Activated T-cell treated with anti-CD3 and anti-CD28 coated beads, Interleukin-2, amount 50 U/mL, for 24 hours (primary cell): ENCODE results near the gene GHR.

Experiments
- DNase-seq: peaks from one replicate; pipeline ENCODE4 v3.0.0-alpha.2; 2020
- H3K27ac Mint-ChIP-seq: 2 replicates; pipeline ENCODE4 v1.8.0; 2020; ENCODE audit warnings: mild to moderate bottlenecking, mixed read lengths
- H3K27me3 Mint-ChIP-seq: 2 replicates; pipeline ENCODE4 v1.8.0; 2020; ENCODE audit warnings: mixed read lengths
- H3K36me3 Mint-ChIP-seq: 2 replicates; pipeline ENCODE4 v1.8.0; 2020; ENCODE audit warnings: low read depth, mixed read lengths
- H3K4me1 Mint-ChIP-seq: 2 replicates; pipeline ENCODE4 v1.8.0; 2020; ENCODE audit warnings: low read depth, mixed read lengths
- H3K4me3 Mint-ChIP-seq: 2 replicates; pipeline ENCODE4 v1.8.0; 2020; ENCODE audit warnings: mild to moderate bottlenecking, moderate library complexity, mixed read lengths
- H3K9me3 Mint-ChIP-seq: 2 replicates; pipeline ENCODE4 v1.8.0; 2020; ENCODE audit warnings: mixed read lengths

The GHR gene

DNA sequence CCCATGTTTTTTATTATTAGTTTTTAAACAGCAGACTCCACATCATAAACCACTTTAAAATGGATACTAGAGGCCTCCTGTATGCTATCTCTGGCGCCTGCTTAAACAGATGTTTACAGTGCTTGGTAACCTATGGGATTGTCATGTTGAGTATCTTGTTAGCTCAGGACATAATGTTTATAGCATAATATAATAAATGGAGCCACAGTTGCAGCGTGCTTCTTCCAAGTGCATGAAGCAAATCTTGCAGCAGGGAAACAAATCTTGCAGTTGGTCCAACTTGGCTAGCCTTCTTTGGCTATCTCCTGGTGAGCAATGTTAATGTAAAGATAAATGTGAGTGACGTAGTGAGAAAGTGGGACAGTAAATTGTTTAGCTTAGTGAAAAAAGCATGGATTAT is 2.8 kb downstream of the GHR start:
- no peak for DNase-seq
- H3K9me3 Mint-ChIP-seq, result no peaks in the 10 kb centered on the region
- no peak overlapping the region for H3K27ac Mint-ChIP-seq
- peaks cover 39% of the 10 kb centered on the region for H3K27me3 Mint-ChIP-seq
- no peaks in the 10 kb centered on the region for H3K4me1 Mint-ChIP-seq
- no peak overlapping the region for H3K4me3 Mint-ChIP-seq
- no peaks in the 10 kb centered on the region for H3K36me3 Mint-ChIP-seq

DNA sequence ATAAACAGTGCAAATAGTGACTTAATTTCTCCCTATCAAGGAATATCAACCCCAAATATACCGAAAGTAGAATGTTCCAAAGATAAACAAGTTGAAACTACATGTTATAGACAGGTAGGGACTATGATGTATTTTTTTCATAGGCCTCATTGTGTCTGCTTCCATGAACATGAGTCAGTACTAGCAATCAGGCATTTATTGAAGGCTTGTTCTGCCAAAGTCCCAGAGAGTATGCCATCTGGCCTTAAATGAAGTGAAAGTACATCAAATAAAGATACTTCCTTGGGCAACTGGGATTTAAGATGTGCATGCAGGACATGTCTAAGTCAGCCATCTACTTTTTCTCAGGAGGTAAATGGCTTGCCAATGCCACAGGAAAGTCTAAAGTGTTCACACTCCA is 6.5 kb downstream of the GHR start:
- Mint-ChIP-seq H3K4me1 (no peaks in the 10 kb centered on the region), H3K27ac (no peak overlapping the region), H3K4me3 (no peak overlapping the region), H3K9me3 (no peaks in the 10 kb centered on the region), H3K27me3 (peaks cover 27% of the 10 kb centered on the region), H3K36me3 (no peaks in the 10 kb centered on the region)
- DNase-seq, result no peak

DNA sequence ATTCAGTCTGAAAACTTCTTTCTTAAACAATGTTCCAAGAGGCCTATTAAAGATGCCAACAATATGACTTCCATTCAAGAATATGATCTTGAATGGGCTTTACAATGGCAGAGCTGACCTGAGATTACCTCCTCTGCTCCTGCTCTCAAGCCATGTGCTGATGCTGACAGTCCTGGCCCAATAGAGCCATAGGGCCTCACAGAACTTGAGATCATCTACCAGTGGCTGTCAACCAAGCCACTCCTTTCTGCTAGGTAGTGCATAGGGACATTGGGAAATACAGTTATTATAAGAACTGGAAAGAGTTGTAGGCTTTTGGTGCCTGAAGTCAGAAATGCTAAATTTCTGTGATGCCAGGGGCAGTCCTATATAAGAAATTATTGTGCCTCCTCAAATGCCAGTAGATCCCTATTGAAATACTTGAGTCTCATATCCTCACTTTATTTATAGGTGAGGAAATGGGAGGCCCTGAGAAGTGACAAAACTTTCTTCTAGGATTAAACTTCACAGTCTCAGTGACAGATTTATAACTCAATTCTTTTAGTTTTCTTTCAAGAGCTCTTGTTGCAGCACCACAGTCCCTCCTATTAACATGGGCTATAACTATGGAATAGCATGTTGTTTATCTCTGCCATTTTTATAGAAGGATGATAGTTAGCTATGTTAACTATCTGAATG is 10.9 kb downstream of the GHR start:
- no peak for DNase-seq
- no peaks in the 10 kb centered on the region for H3K9me3 Mint-ChIP-seq

DNA sequence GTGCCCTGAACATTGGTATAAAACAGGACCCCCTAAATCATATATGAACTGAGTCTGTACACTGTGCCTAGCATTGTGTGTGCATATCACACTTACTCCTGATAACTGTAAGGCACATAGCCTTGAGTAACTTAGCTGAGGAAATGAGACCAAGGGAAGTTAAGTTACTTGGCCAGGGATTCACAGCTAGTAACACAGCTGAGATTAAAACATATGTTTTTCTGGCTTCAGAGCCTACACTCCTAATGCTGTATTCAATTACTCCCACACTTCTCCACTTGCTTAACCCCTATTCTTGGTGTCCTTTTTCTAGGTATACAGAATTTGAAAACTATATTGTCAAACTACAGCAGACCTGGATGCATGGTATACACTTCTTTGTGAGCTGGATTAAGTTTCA is 12.8 kb downstream of the GHR start:
- DNase-seq, result no peak
- no peaks in the 10 kb centered on the region for H3K36me3 Mint-ChIP-seq

More for the DNA sequence above, 10.9 kb downstream of the GHR start:
- no peaks in the 10 kb centered on the region for H3K36me3 Mint-ChIP-seq
- no peak overlapping the region for H3K4me3 Mint-ChIP-seq
- H3K27ac Mint-ChIP-seq, result no peak overlapping the region
- no peaks in the 10 kb centered on the region for H3K27me3 Mint-ChIP-seq
- H3K4me1 Mint-ChIP-seq, result no peaks in the 10 kb centered on the region

DNA sequence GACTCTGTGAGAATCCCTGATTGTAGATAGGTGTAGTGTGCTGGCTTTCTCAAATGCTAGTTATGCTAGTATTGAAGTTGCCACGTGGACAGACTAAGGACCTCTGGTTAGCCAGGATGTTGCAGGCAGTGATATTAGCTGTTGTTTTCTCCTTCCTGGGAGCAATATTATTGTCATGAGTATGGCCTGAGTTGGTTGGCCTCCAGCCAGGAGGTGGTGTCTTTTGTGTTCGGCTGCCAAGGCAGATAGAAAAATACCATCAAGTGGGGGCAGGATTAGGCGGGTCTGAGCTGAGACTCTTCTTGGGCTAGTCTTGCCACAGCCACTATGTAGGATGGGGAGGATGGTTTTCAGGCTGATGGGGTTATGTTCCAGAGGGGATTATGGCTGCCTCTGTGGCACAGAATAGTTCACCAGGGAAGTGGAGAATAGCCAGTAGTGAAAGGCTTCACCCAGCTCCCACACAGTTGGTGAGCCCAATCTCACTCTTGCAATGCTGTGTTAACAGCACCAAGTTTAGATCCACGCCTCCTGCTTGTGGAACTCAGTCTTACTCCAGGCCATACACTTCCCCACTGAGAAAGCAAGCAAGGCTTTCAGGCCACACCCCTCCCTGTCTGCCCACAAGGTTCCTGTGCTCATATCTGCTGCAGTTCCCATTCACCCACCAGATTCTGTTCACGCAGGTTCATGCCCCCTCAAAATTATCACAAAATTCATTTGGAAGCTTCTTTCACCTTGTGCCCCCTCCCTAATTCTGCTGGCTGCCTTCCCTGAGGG is 31.2 kb downstream of the GHR start:
- no peak overlapping the region for H3K27ac Mint-ChIP-seq
- H3K4me1 Mint-ChIP-seq, result no peaks in the 10 kb centered on the region
- no peak overlapping the region for H3K4me3 Mint-ChIP-seq
- peaks cover 22% of the 10 kb centered on the region for H3K27me3 Mint-ChIP-seq
- peaks cover 8% of the 10 kb centered on the region for H3K9me3 Mint-ChIP-seq
- no peak for DNase-seq
- no peaks in the 10 kb centered on the region for H3K36me3 Mint-ChIP-seq

More for the DNA sequence above, 12.8 kb downstream of the GHR start:
- Mint-ChIP-seq H3K27me3 (no peaks in the 10 kb centered on the region), H3K4me3 (no peak overlapping the region), H3K27ac (no peak overlapping the region), H3K4me1 (no peaks in the 10 kb centered on the region), H3K9me3 (no peaks in the 10 kb centered on the region)

DNA sequence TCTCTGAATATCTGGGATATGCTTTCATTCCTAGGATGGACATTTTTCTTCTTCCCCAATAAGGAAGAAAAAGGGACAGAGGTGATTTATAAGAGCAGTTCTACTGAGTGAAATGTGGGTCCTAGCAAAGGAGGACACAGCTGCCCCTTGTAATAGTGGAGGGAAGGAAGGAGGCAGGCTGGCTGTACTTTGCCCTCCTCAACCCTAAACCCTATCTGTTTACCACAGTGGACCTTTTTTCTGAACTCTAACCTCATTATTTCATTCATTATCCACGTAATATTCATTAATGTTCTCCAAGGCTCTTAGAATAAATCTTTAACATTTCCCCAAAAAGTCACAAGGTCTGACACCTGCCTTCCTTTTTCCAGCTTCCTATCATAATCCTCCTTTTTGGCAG is 37.8 kb downstream of the GHR start:
- Mint-ChIP-seq H3K4me3 (no peak overlapping the region), H3K27ac (no peak overlapping the region), H3K36me3 (no peaks in the 10 kb centered on the region), H3K27me3 (peaks cover 6% of the 10 kb centered on the region), H3K9me3 (no peaks in the 10 kb centered on the region), H3K4me1 (no peaks in the 10 kb centered on the region)
- no peak for DNase-seq

DNA sequence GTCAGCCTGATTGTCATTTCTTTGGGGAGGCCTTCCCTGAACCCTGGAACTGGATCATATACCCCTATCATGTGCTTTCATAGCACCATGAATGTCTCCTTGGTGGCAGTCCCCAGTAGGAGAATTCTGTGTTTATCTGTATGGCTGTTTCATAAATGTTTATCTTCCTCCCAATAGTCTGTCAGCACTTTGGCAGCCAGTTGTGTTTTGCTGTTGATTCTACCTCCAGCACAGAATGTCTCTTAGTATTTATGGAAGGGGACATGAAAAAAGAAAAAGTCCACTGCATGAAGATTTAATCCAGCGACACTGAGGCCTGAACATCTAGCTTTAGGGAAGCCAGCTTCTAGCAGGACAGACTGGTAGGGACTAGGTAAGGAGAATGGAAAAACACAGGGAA is 38.3 kb downstream of the GHR start:
- no peaks in the 10 kb centered on the region for H3K9me3 Mint-ChIP-seq
- no peaks in the 10 kb centered on the region for H3K36me3 Mint-ChIP-seq
- no peak overlapping the region for H3K27ac Mint-ChIP-seq
- H3K4me1 Mint-ChIP-seq, result no peaks in the 10 kb centered on the region
- H3K4me3 Mint-ChIP-seq, result no peak overlapping the region
- no peak for DNase-seq
- peaks cover 6% of the 10 kb centered on the region for H3K27me3 Mint-ChIP-seq

DNA sequence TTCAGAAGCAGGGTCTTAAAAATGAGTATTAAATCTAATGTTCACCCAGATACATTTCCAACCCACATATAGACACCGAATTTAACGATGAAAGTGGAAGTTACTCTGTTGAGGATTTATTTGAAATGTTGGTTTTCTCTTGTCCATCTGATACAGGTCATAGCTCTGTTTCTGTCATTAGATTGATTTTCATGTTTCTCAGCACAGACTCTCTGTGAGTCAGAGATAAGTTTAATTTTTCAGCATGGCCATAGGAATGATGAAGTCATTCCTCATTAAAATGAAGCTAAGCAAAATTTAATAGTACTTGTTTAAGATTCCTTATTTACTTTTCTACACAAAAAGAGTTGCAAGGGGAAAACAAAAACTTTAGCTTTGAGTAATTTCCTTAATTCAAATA is 38.8 kb downstream of the GHR start:
- H3K4me1 Mint-ChIP-seq, result no peaks in the 10 kb centered on the region
- H3K27me3 Mint-ChIP-seq, result no peaks in the 10 kb centered on the region
- no peak overlapping the region for H3K4me3 Mint-ChIP-seq
- H3K9me3 Mint-ChIP-seq, result no peaks in the 10 kb centered on the region
- H3K27ac Mint-ChIP-seq, result no peak overlapping the region
- no peaks in the 10 kb centered on the region for H3K36me3 Mint-ChIP-seq
- DNase-seq, result no peak

DNA sequence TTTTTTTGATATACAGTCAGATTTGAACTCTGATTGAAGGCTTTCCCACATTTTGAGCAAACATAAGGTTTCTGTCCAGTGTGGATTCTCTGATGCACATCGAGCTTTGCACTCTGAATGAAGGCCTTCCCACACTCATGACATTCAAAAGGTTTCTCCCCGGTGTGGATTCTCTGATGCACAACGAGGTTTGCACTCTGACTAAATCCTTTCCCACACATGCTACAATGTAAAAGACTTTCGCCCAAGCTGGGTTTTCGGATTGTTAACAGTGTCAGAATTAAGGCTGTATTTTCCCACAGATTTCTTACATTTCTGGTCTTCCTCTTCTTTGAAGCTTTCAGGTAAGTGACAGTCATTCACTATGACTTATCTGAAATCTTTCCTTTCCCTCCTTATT is 44.3 kb downstream of the GHR start:
- no peaks in the 10 kb centered on the region for H3K36me3 Mint-ChIP-seq
- no peak overlapping the region for H3K27ac Mint-ChIP-seq
- H3K9me3 Mint-ChIP-seq, result no peaks in the 10 kb centered on the region
- no peaks in the 10 kb centered on the region for H3K27me3 Mint-ChIP-seq
- DNase-seq, result no peak
- no peak overlapping the region for H3K4me3 Mint-ChIP-seq
- H3K4me1 Mint-ChIP-seq, result no peaks in the 10 kb centered on the region

DNA sequence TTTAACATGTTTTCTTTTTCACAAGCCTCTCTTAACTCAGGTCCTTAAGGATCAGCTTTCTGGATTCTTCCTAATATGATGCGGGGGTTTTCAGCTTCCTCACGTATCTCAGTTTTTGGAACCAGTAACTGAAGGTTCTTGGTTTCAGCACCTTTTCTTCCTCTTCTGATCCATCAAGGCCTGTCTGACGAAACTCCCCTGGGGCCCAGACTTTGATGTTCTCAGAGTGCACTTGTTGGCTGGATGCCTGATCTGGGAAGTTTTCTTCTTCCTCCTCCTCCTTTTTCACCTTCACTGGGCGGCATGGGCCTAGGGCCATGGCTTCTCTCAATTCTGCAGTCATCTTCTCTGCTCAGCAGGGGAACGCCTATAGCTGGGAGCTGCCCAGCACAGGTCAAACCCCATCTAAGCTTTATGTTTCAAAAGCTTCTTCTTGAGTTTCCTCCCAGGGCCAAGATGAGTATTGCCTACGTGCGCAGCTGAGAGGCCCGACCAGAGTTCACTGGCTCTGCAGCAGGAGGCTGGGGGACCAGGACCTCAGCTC is 44.8 kb downstream of the GHR start:
- Mint-ChIP-seq H3K4me3 (no peak overlapping the region), H3K4me1 (no peaks in the 10 kb centered on the region), H3K36me3 (no peaks in the 10 kb centered on the region), H3K27ac (no peak overlapping the region), H3K9me3 (no peaks in the 10 kb centered on the region), H3K27me3 (no peaks in the 10 kb centered on the region)
- no peak for DNase-seq

DNA sequence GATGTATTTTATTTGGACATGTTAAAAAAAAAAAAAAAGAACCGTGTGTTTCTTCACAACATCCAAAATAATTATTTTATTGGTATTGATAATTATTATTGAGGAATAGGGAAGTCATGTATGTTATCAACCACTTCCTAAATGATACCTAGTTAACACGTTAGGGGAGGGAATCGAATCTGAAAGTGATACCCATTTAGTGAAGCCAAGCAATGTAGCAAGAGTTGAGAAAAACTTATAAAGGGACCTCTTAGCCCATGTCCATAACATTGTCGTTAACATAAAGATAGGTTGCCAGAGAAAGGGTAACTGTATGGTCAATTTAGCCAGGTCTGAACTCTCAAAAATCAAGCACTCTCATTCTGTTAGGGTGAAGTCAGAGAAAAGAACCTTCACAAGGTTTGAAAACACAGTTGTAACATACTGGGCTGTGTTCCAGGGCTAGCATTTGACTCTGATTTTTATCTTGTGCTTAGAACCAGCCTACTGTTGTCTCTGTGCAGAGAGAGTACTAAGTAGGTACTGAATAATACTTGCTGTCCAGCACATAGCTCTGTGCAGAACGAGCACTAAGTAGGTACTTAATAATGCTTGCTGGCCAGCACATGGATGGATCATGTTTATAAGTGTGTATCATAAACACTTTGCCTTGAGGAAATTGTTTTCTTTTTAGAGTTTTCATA is 60.4 kb downstream of the GHR start:
- H3K4me1 Mint-ChIP-seq, result no peaks in the 10 kb centered on the region
- no peaks in the 10 kb centered on the region for H3K36me3 Mint-ChIP-seq
- H3K27me3 Mint-ChIP-seq, result no peaks in the 10 kb centered on the region
- no peak overlapping the region for H3K27ac Mint-ChIP-seq
- no peaks in the 10 kb centered on the region for H3K9me3 Mint-ChIP-seq
- no peak overlapping the region for H3K4me3 Mint-ChIP-seq
- DNase-seq, result no peak

DNA sequence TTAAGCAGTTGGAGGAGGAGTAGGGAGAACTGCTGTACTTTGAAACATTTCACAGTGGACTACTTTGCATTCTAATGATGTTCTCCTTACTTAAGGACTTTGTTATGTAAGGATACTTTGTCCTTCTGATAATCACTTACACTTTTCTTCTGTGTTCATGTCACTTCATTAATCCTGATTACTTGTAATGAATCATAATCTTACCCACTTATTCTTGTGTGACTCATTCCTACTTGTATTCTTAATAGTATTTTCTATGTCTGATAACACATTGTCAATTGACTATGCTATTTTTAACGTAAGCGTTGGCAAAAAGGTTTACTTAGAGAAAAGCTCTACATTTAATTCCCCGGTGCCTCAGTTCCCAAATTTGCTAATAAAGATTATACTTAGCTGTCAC is 63.8 kb downstream of the GHR start:
- H3K4me3 Mint-ChIP-seq, result no peak overlapping the region
- H3K27ac Mint-ChIP-seq, result no peak overlapping the region
- no peaks in the 10 kb centered on the region for H3K4me1 Mint-ChIP-seq
- H3K9me3 Mint-ChIP-seq, result no peaks in the 10 kb centered on the region
- no peak for DNase-seq
- no peaks in the 10 kb centered on the region for H3K36me3 Mint-ChIP-seq
- H3K27me3 Mint-ChIP-seq, result no peaks in the 10 kb centered on the region

DNA sequence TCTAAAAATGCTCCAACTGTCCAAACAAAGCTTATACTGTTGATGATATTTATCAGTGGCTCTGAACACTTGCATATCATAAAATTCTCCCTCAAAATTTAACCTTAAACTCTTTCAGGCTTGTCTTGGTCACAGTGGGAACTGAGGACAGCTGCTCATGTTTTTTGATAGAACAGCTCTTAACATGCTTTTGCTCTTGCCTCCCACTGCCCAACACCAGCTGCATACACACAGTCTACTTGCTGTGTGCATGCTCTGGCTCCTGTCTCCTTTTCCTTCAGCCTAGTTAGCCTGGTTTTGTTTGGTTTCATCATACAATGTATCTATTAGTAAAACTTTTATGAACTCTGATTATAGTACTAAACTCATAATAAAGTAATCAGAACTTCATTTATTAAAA is 64.6 kb downstream of the GHR start:
- H3K9me3 Mint-ChIP-seq, result no peaks in the 10 kb centered on the region
- no peak overlapping the region for H3K4me3 Mint-ChIP-seq
- H3K27ac Mint-ChIP-seq, result no peak overlapping the region
- H3K27me3 Mint-ChIP-seq, result no peaks in the 10 kb centered on the region
- H3K4me1 Mint-ChIP-seq, result no peaks in the 10 kb centered on the region
- no peak for DNase-seq
- H3K36me3 Mint-ChIP-seq, result no peaks in the 10 kb centered on the region

DNA sequence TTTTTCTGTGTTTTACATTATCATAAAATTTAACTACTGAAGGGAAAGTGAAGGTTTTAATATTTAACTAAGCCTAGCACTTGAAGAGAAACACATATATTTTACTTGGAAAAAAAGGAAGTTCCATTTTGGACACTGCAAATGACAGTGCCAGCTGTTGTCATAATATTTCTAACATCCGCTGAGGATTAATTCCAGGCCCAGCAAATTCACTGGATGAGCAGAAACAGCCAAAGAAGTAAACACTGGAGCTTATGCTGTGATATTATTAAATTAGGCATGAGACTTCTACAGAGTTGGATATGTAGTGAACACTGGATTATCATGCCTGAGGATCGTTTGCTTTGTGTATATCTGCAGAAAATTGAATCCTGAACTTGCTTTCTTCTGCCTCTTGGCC is 67.6 kb downstream of the GHR start:
- H3K4me1 Mint-ChIP-seq, result no peaks in the 10 kb centered on the region
- no peaks in the 10 kb centered on the region for H3K36me3 Mint-ChIP-seq
- no peak overlapping the region for H3K27ac Mint-ChIP-seq
- no peak for DNase-seq
- no peaks in the 10 kb centered on the region for H3K9me3 Mint-ChIP-seq
- no peak overlapping the region for H3K4me3 Mint-ChIP-seq
- peaks cover 3% of the 10 kb centered on the region for H3K27me3 Mint-ChIP-seq

DNA sequence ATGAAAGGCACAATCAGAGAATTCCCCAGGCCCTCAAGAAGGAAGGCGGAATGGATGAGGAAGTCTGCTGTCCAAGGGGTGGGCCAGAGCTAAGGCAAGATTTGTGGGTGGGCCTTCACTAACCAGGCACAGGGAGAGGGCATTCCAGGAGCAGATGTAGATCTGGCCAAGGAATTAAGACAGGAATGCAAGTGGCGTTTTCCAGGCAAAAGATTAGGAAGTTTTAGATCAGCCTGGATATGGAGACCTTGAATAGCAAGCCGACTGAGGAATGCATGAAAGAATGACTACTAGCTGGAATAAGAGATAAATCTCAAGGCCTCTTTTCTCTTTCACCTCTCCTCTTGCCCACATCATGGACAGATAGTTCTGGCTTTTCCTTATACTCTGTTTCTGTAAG is 68.5 kb downstream of the GHR start:
- Mint-ChIP-seq H3K27me3 (peaks cover 3% of the 10 kb centered on the region), H3K4me1 (no peaks in the 10 kb centered on the region), H3K9me3 (no peaks in the 10 kb centered on the region), H3K4me3 (no peak overlapping the region), H3K36me3 (no peaks in the 10 kb centered on the region), H3K27ac (no peak overlapping the region)
- no peak for DNase-seq
